ENCODE results near the gene CX3CL1. TPM values are rescaled to one million over a fixed set of nuclear protein-coding genes. Genes with fewer than 3 reads are reported as not detected.

Gene CX3CL1
- total RNA-seq, 1 experiment from 2014 or later = 1.7 TPM

- Histone ChIP-seq H3K9me3 (ENCODE audit: control insufficient read depth, low read depth, low read length) (no peaks in the 10 kb centered on the region), H3K23ac (ENCODE audit: insufficient read length, low read depth, low read length) (no peak overlapping the region), H2BK15ac (ENCODE audit: low read depth, low read length) (no peak overlapping the region), H3K23me2 (ENCODE audit: insufficient read length, low read depth, low read length, poor library complexity, severe bottlenecking) (no peaks in the 10 kb centered on the region), H4K8ac (replicated peaks; ENCODE audit: insufficient read length, low read depth, low read length) (no peak overlapping the region), H3T11ph (ENCODE audit: low read length) (no peak overlapping the region), H3K56ac (ENCODE audit: insufficient read length, low read depth, low read length) (no peak overlapping the region), H2BK120ac (ENCODE audit: low read depth, low read length, poor library complexity, severe bottlenecking) (no peak overlapping the region), H3K4me1 (ENCODE audit: insufficient read depth, low read length) (no peaks in the 10 kb centered on the region), H3K14ac (ENCODE audit: insufficient read depth, low read length) (peak overlapping the region; percentile 54; the same call in 1 of the 2 replicates), H2AK5ac (ENCODE audit: insufficient read length, low read length) (no peak overlapping the region), H4K20me1 (ENCODE audit: control insufficient read depth, insufficient read depth, insufficient read length) (no peaks in the 10 kb centered on the region), H3K18ac (ENCODE audit: insufficient read length, low read depth, low read length) (no peak overlapping the region), H3K79me2 (ENCODE audit: insufficient read depth, low read length) (no peaks in the 10 kb centered on the region), H4K5ac (ENCODE audit: insufficient read length, low read depth, low read length) (no peak overlapping the region), H2BK12ac (ENCODE audit: insufficient read length, low read depth, low read length) (no peak overlapping the region), H3K27ac (ENCODE audit: insufficient read length, low read depth, low read length) (no peak overlapping the region), H3K79me1 (ENCODE audit: insufficient read depth, low read depth, low read length, poor library complexity, severe bottlenecking) (no peaks in the 10 kb centered on the region), H2BK20ac (ENCODE audit: low read depth, low read length, poor library complexity, severe bottlenecking) (no peak overlapping the region), H4K91ac (ENCODE audit: insufficient read length, low read depth, low read length) (no peak overlapping the region), H3K27me3 (ENCODE audit: insufficient read depth, low read length) (no peaks in the 10 kb centered on the region), H2AFZ (ENCODE audit: low read length) (no peak overlapping the region), H3K9ac (ENCODE audit: extremely low read depth, insufficient read length, low read length) (no peak overlapping the region), H3K4me2 (ENCODE audit: insufficient read depth, insufficient read length, low read length) (no peak overlapping the region), H3K4ac (ENCODE audit: low read depth, low read length) (no peak overlapping the region), H2BK5ac (ENCODE audit: insufficient read length, low read length) (no peak overlapping the region)
- Mint-ChIP-seq H3K27ac (peak overlapping the region in 1 of 3 experiments; percentile 13; a peak in 1 of 7 replicates), H3K36me3 (ENCODE audit: insufficient read depth in 1 of 3, low read depth in 3 of 3) (no peaks in the 10 kb centered on the region), H3K4me1 (peaks cover 0 to 3% of the 10 kb centered on the region in 2 experiments; a peak in 1 of 4 replicates), H3K27me3 (ENCODE audit: low read depth) (peaks cover 10% of the 10 kb centered on the region), H3K4me3 (no peak overlapping the region), H3K9me3 (no peaks in the 10 kb centered on the region)
- WGBS (ENCODE audit: extremely low coverage, insufficient read length, low lambda C conversion rate) = no CpG with 5 or more reads among the region's 7 CpGs
- no peak for DNase-seq
- no peak for TF ChIP-seq CTCF (conservative IDR thresholded peaks at IDR 0.05)
Measured at GRCh38 chr16:57367116-57367752, 5.1 kb upstream of the CX3CL1 start.

Measured in H9 (cell line).